ENCODE data around the gene DDIT3. TPM values are rescaled to one million over a fixed set of nuclear protein-coding genes. Genes with fewer than 3 reads are reported as not detected.

The DDIT3 gene
- total and polyA plus RNA-seq, 2 of the 8 experiments (the other 6 are each of a cell fraction or from before 2014, with no cell fraction given) = 4.9 to 5.7 TPM

GRCh38 chr12:57550641-57551549 lies 30.6 kb upstream of the DDIT3 start (continued):
- TF ChIP-seq ATF2 (IDR thresholded peaks at IDR 0.05; ENCODE audit: low read length) = no peak

All from H1 (cell line).